H1 (cell line): ENCODE results near the gene RPS6KA5. TPM values are rescaled to one million over a fixed set of nuclear protein-coding genes. Genes with fewer than 3 reads are reported as not detected.

ENCODE experiments used
- CTCF ChIA-PET: fragments of 300-600 bp; sonication (Branson Sonifier 250); formaldehyde crosslinking; loops from one replicate; lab custom pipeline; 2021; ENCODE audit not compliant: partially characterized antibody; lab: Charles Lee
- POLR2A ChIA-PET: fragments of 300-600 bp; sonication (Branson Sonifier 250); formaldehyde crosslinking; loops from one replicate; lab custom pipeline; 2021; ENCODE audit warnings: inconsistent platforms; ENCODE audit not compliant: partially characterized antibody; lab: Charles Lee
- DNase-seq, 2 experiments: peaks; one replicate each; pipeline versions ENCODE4 v3.0.0 to v3.0.0-alpha.2; 2010 to 2022; ENCODE audit warnings: low spot score in 2 of 2, low read depth in 1 of 2, mixed read lengths in 1 of 2
- FAIRE-seq: peaks from 2 replicates; lab custom pipeline; 2011; peaks lifted over from hg19 to GRCh38; lab: Jason Lieb, UNC
- H2AFZ ChIP-seq: 2 replicates; pipeline ENCODE4 v1.8.1; 2012; ENCODE audit warnings: low read length, inconsistent platforms
- H2AK5ac ChIP-seq: 2 replicates; pipeline ENCODE4 v1.6.1; 2013; ENCODE audit warnings: low read depth, low read length
- H2BK120ac ChIP-seq: replicated peaks from 2 replicates; pipeline ENCODE3; 2013; ENCODE audit warnings: low read depth, low read length, inconsistent platforms
- H2BK12ac ChIP-seq: 2 replicates; pipeline ENCODE4 v1.6.1; 2013; ENCODE audit warnings: low read depth, low read length
- H2BK15ac ChIP-seq: 2 replicates; pipeline ENCODE4 v1.6.1; 2013; ENCODE audit warnings: low read length
- H2BK20ac ChIP-seq: 2 replicates; pipeline ENCODE4 v1.6.1; 2013; ENCODE audit warnings: low read length
- H2BK5ac ChIP-seq: 2 replicates; pipeline ENCODE4 v1.6.1; 2013; ENCODE audit warnings: low read depth, low read length
- H3K14ac ChIP-seq: 2 replicates; pipeline ENCODE4 v1.6.1; 2013; ENCODE audit warnings: inconsistent platforms; ENCODE audit not compliant: insufficient read length
- H3K18ac ChIP-seq: 2 replicates; pipeline ENCODE4 v1.6.1; 2013; ENCODE audit warnings: low read length; ENCODE audit errors: extremely low read depth
- H3K23ac ChIP-seq: 2 replicates; pipeline ENCODE4 v1.6.1; 2013; ENCODE audit warnings: inconsistent platforms; ENCODE audit not compliant: insufficient read length
- H3K23me2 ChIP-seq: 2 replicates; pipeline ENCODE4 v1.6.1; 2013; ENCODE audit warnings: low read depth, low read length
- H3K27ac ChIP-seq: 2 replicates; pipeline ENCODE4 v1.6.1; 2011; ENCODE audit warnings: low read depth, low read length, inconsistent platforms
- H3K27me3 ChIP-seq, 4 experiments: replicated peaks in 1 of 4; 1 replicate in 1 of 4; 2 replicates in 3 of 4; pipeline versions ENCODE4 v1.6.1 to v1.8.1; 2011 to 2013; ENCODE audit warnings: low read length in 3 of 4, mild to moderate bottlenecking in 3 of 4, inconsistent platforms in 2 of 4, mixed read lengths in 2 of 4, moderate library complexity in 1 of 4; ENCODE audit not compliant: control insufficient read depth in 3 of 4, insufficient read depth in 3 of 4; ENCODE audit errors: extremely low read depth in 1 of 4
- H3K36me3 ChIP-seq, 4 experiments: 2 replicates each; pipeline versions ENCODE4 v1.6.1 to v1.8.1; 2011 to 2013; ENCODE audit warnings: mild to moderate bottlenecking in 4 of 4, low read length in 3 of 4, moderate library complexity in 2 of 4, control low read depth in 1 of 4, inconsistent platforms in 1 of 4; ENCODE audit not compliant: insufficient read depth in 4 of 4, control insufficient read depth in 2 of 4
- H3K4ac ChIP-seq: replicated peaks from 2 replicates; pipeline ENCODE3; 2013; ENCODE audit warnings: low read length, low read depth, mixed read lengths, inconsistent platforms; ENCODE audit not compliant: insufficient read length
- H3K4me1 ChIP-seq, 4 experiments: replicated peaks in 1 of 4; 1 replicate in 1 of 4; 2 replicates in 3 of 4; pipeline versions ENCODE4 v1.6.1 to v1.8.1; 2011 to 2013; ENCODE audit warnings: low read length in 3 of 4, inconsistent platforms in 2 of 4, mixed read lengths in 1 of 4; ENCODE audit not compliant: insufficient read depth in 4 of 4, control insufficient read depth in 3 of 4
- H3K4me2 ChIP-seq, 2 experiments: 2 replicates each; pipeline versions ENCODE4 v1.6.1 to v1.8.1; 2011 to 2013; ENCODE audit warnings: low read depth in 2 of 2, low read length in 2 of 2, control low read depth in 1 of 2, inconsistent platforms in 1 of 2, mild to moderate bottlenecking in 1 of 2; ENCODE audit not compliant: insufficient read depth in 1 of 2
- H3K4me3 ChIP-seq, 4 experiments: fragments of 200-600, 300-600 bp in 1 of 4; sonication (generic), shearing (Covaris generic), sonication (Bioruptor Twin) in 1 of 4; 2 replicates each; pipeline versions ENCODE4 v1.5.1 to v1.8.1; 2011 to 2016; ENCODE audit warnings: low read length in 4 of 4, low read depth in 3 of 4, control low read depth in 2 of 4, inconsistent platforms in 2 of 4, mild to moderate bottlenecking in 2 of 4, mixed read lengths in 1 of 4, moderate library complexity in 1 of 4; ENCODE audit not compliant: insufficient read depth in 2 of 4; ENCODE audit errors: extremely low read depth in 1 of 4
- H3K56ac ChIP-seq: replicated peaks from 2 replicates; pipeline ENCODE3; 2013; ENCODE audit warnings: low read depth, mild to moderate bottlenecking, mixed read lengths, low read length, inconsistent platforms; ENCODE audit not compliant: insufficient read length
- H3K79me1 ChIP-seq: 2 replicates; pipeline ENCODE4 v1.6.1; 2013; ENCODE audit warnings: low read depth, low read length, control low read depth
- H3K79me2 ChIP-seq, 2 experiments: 2 replicates each; pipeline versions ENCODE4 v1.6.1 to v1.8.1; 2012 to 2013; ENCODE audit warnings: low read length in 2 of 2, mild to moderate bottlenecking in 2 of 2, inconsistent platforms in 1 of 2; ENCODE audit not compliant: insufficient read depth in 2 of 2, control insufficient read depth in 1 of 2
- H3K9ac ChIP-seq, 4 experiments: replicated peaks in 1 of 4; 1 replicate in 1 of 4; 2 replicates in 3 of 4; pipeline versions ENCODE4 v1.6.1 to v1.8.1; 2011 to 2013; ENCODE audit warnings: low read depth in 3 of 4, low read length in 3 of 4, control low read depth in 2 of 4, mild to moderate bottlenecking in 2 of 4, moderate library complexity in 2 of 4, inconsistent platforms in 1 of 4; ENCODE audit errors: extremely low read depth in 1 of 4
- H3K9me3 ChIP-seq, 2 experiments: 2 replicates each; pipeline versions ENCODE4 v1.6.1 to v1.8.1; 2012 to 2013; ENCODE audit warnings: mild to moderate bottlenecking in 2 of 2, moderate library complexity in 2 of 2, control low read depth in 1 of 2, inconsistent platforms in 1 of 2, low read depth in 1 of 2, low read length in 1 of 2, mixed read lengths in 1 of 2; ENCODE audit not compliant: insufficient read depth in 2 of 2
- H4K20me1 ChIP-seq, 2 experiments: replicated peaks in 1 of 2; 2 replicates each; pipeline versions ENCODE3 to v1.8.1; 2011 to 2013; ENCODE audit warnings: inconsistent platforms in 2 of 2, low read length in 2 of 2, mild to moderate bottlenecking in 1 of 2; ENCODE audit not compliant: insufficient read depth in 2 of 2, control insufficient read depth in 1 of 2
- H4K5ac ChIP-seq: 2 replicates; pipeline ENCODE4 v1.6.1; 2013; ENCODE audit warnings: low read length, low read depth, mixed read lengths, inconsistent platforms; ENCODE audit not compliant: insufficient read length
- H4K8ac ChIP-seq: 2 replicates; pipeline ENCODE4 v1.8.0; 2013; ENCODE audit warnings: mild to moderate bottlenecking, moderate library complexity, low read length, inconsistent platforms; ENCODE audit not compliant: insufficient read depth; ENCODE audit errors: extremely low read depth
- H4K91ac ChIP-seq: replicated peaks from 2 replicates; pipeline ENCODE3; 2013; ENCODE audit warnings: low read length, mixed read lengths, inconsistent platforms; ENCODE audit not compliant: insufficient read length
- RNF2 ChIP-seq: fragments of 200-900, 300-1000 bp; sonication (generic); IDR thresholded peaks from 2 replicates; pipeline ENCODE4 v1.7.1; 2016; ENCODE audit warnings: borderline replicate concordance, low read depth, mild to moderate bottlenecking, antibody characterized with exemption, low read length; ENCODE audit not compliant: poor library complexity, severe bottlenecking; ENCODE audit errors: missing control alignments
- RXRA ChIP-seq: IDR thresholded peaks from 2 replicates; pipeline ENCODE4 v1.6.1; 2011; ENCODE audit warnings: low read depth, mild to moderate bottlenecking, low read length, moderate library complexity; ENCODE audit not compliant: insufficient read depth
- SIX5 ChIP-seq: IDR thresholded peaks from 2 replicates; pipeline ENCODE4 v1.6.1; 2011; ENCODE audit warnings: mild to moderate bottlenecking, low read depth, low read length
- SP2 ChIP-seq: IDR thresholded peaks from 2 replicates; pipeline ENCODE4 v1.6.1; 2012; ENCODE audit warnings: mild to moderate bottlenecking, low read length, inconsistent platforms
- WGBS, 2 experiments: shearing (Covaris generic) in 1 of 2; methylation state at CpG; one replicate each; pipeline versions ENCODE4 v1.1.6 to v1.1.7; 2013 to 2015; ENCODE audit warnings: low lambda C conversion rate in 2 of 2, mixed read lengths in 2 of 2, inconsistent platforms in 1 of 2, low coverage in 1 of 2, missing lambda C conversion rate in 1 of 2; ENCODE audit not compliant: insufficient replicate concordance in 2 of 2, insufficient coverage in 1 of 2, insufficient read length in 1 of 2; ENCODE audit errors: extremely low coverage in 1 of 2, missing lambda C conversion rate in 1 of 2; 5-methylcytosine and 5-hydroxymethylcytosine counted together
- polyA plus RNA-seq, 7 experiments: library from polyadenylated mRNA; depleted of rRNA in 3 of 7; stranded (reverse) in 5 of 7; unstranded in 2 of 7; fragments of >200 nt in 5 of 7; fragments of 200-250 nt in 2 of 7; gene quantifications; 1 replicate in 5 of 7; 2 replicates in 1 of 7; 4 replicates in 1 of 7; pipeline versions ENCODE4 v1.2.1 to v1.2.3, GENCODE V29; 2011 to 2013; ENCODE audit warnings: missing spikeins in 2 of 7, mixed read lengths in 2 of 7
- total RNA-seq: library from RNA; stranded (reverse); fragmentation: NEBNext Ultra II Directional; extraction: Animal tissue kit (Norgen Biotek cat#: 25700); gene quantifications from 2 replicates; pipeline ENCODE4 v1.2.1, GENCODE V29; 2021

Gene RPS6KA5
- total and polyA plus RNA-seq, 2 of the 8 experiments (the other 6 are each of a cell fraction or from before 2014, with no cell fraction given), result 0.85 to 3.1 TPM

- Histone ChIP-seq H3K56ac (no peak overlapping the region), H2BK5ac (no peak overlapping the region), H4K5ac (no peak overlapping the region), H2BK12ac (no peak overlapping the region), H2BK120ac (no peak overlapping the region), H2AK5ac (no peak overlapping the region), H3K36me3 (no peaks in the 10 kb centered on the region), H3K9me3 (no peaks in the 10 kb centered on the region), H2AFZ (no peak overlapping the region), H3K4me3 (no peak overlapping the region), H3K4me1 (no peaks in the 10 kb centered on the region; a peak in 1 of 7 replicates), H3K9ac (no peak overlapping the region), H4K20me1 (no peaks in the 10 kb centered on the region), H3K4me2 (no peak overlapping the region), H3K23me2 (no peaks in the 10 kb centered on the region), H3K23ac (no peak overlapping the region), H3K14ac (no peak overlapping the region), H3K27ac (no peak overlapping the region), H4K8ac (no peak overlapping the region), H3K27me3 (no peaks in the 10 kb centered on the region), H3K4ac (no peak overlapping the region), H3K18ac (no peak overlapping the region), H2BK15ac (no peak overlapping the region), H3K79me1 (no peaks in the 10 kb centered on the region), H3K79me2 (no peaks in the 10 kb centered on the region)
- DNase-seq, result no peak
- CTCF ChIA-PET, result no interaction called here
- POLR2A ChIA-PET, result no interaction called here
- FAIRE-seq, result no peak
- 100% methylated on average over 2 of the region's 4 CpGs; no CpG with 5 or more reads in 1 of the 2 experiments for WGBS, 2 experiments
- TF ChIP-seq SIX5 (no peak), SP2 (no peak), RXRA (no peak), RNF2 (no peak)
- TF ChIP-seq, all 59 proteins: peak for 0
- H4K91ac ChIP-seq, result no peak overlapping the region
- H2BK20ac ChIP-seq, result no peak overlapping the region
Measured at GRCh38 chr14:90983560-90983959, 76.9 kb downstream of the RPS6KA5 start.
